Heart left ventricle (tissue), 13 donors: Measurements from ENCODE around the gene SMIM5.

Experiments used
- POLR2A ChIP-seq, 2 donors: fragments of 450-650 bp; IDR thresholded peaks; one replicate each; pipeline ENCODE4 v1.6.1; 2017; ENCODE audit warnings: antibody characterized with exemption in 2 of 2, mild to moderate bottlenecking in 2 of 2, moderate library complexity in 2 of 2
- TF ChIP-seq, protein P1 (sequence below), 12 donors: fragments of 200-600 bp; sonication (generic) in 4 of 12; IDR thresholded peaks; one replicate each; pipeline versions ENCODE4 v1.5.0 to v1.8.0; 2018 to 2022; ENCODE audit warnings: antibody characterized with exemption in 12 of 12, mild to moderate bottlenecking in 5 of 12
- donor health status: ischemic (EF 13 %, LVEDD 7.1; RV severe dilation, severe dysfunction).
- donor health status: DM: no; HTN: yes; CAD: no.
- donor health status: DM: no; HTN: no; CAD: no.
- donor health status: ischemic (EF 25% LVEDD 6.9; RV normal size, moderate dysfunction).
- donor health status: ischemic (EF 25% LVEDD 5.7; RV mildly dilated, moderate dysfunction).
- donor health status: ischemic (EF 35%, LVEDD 5.7; RV mildly dilated, moderate dysfunction).
- donor health status: nonischemic (EF 11% LVEDD 7.7; RV severe dilation, severe dysfunction).
- donor health status: DM: yes; HTN: yes; CAD: no.
- donor health status: PGD.
- donor health status: ischemic (EF 29% LVEDD 5.4; RV normal size, mild dysfunction).
- donor health status: nonischemic (EF 23%, LVEDD 6.1; RV moderate dilation, normal function).

DNA sequence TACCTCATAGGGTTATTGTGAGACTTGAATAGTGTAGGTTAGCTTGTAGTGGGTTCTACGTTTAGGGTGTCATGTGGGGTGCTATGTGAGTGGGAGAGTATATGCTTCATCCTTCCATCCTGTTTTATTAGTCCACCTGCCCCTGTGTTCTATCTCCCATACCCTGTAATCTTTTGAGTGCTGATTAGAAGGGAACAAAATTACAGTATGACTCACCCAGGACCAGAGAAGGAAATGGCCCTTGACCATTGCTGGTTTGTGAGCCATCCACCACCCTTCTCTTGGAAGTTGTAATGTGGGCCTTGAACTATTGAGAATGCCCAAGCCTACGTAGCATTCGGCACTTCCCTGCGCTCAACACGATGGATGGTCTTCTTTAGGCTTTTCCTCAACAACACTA lies 51.0 kb downstream of the SMIM5 start:
- TF ChIP-seq, protein P1, sequence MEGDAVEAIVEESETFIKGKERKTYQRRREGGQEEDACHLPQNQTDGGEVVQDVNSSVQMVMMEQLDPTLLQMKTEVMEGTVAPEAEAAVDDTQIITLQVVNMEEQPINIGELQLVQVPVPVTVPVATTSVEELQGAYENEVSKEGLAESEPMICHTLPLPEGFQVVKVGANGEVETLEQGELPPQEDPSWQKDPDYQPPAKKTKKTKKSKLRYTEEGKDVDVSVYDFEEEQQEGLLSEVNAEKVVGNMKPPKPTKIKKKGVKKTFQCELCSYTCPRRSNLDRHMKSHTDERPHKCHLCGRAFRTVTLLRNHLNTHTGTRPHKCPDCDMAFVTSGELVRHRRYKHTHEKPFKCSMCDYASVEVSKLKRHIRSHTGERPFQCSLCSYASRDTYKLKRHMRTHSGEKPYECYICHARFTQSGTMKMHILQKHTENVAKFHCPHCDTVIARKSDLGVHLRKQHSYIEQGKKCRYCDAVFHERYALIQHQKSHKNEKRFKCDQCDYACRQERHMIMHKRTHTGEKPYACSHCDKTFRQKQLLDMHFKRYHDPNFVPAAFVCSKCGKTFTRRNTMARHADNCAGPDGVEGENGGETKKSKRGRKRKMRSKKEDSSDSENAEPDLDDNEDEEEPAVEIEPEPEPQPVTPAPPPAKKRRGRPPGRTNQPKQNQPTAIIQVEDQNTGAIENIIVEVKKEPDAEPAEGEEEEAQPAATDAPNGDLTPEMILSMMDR (IDR thresholded peaks at IDR 0.05): no peak
- TF ChIP-seq POLR2A (IDR thresholded peaks at IDR 0.05): no peak
